CD4-positive, alpha-beta T cell treated with Interleukin-2 at 100 ng/mL for 4 hours (primary cell): Measurements from ENCODE around the gene RRH.
"Not testable (repeated sequence)": the region's sequence is repeated elsewhere in the genome, so short reads cannot be mapped to it uniquely, and the experiment has no call there.

ENCODE experiments used
- DNase-seq: peaks from one replicate; pipeline ENCODE4 v3.0.0-alpha.2; 2020; ENCODE audit warnings: low spot score

The RRH gene

GRCh38 chr4:109846395-109847098 is 18.8 kb downstream of the RRH start:
- DNase-seq, result no peak

GRCh38 chr4:109847896-109848442 is 20.2 kb downstream of the RRH start, which contains the start of gene LRIT3:
TSS of gene LRIT3 (plus strand) at chr4:109848107. CDS start at chr4:109848202, 95 bp downstream.
- DNase-seq, result no peak

DNA sequence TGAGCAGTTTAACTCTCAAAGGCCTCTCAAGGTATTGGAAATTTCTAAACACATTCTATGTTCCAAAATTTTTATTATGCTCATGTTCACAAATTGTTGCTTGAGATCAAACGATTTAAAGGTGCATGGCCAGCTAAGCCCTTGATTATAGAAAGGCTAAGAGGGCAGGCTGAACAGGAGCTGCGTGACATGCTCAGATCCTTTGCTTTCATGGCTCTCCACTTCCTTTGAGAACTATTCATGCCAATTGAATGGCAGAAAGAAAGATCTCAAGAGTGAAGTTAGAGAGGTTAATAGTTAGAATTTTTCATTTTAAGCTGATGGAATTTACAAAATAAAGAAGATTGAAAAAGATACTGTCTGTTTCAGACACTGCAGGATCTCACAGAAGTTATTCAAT is 20.7 kb downstream of the RRH start:
- DNase-seq, result no peak

DNA sequence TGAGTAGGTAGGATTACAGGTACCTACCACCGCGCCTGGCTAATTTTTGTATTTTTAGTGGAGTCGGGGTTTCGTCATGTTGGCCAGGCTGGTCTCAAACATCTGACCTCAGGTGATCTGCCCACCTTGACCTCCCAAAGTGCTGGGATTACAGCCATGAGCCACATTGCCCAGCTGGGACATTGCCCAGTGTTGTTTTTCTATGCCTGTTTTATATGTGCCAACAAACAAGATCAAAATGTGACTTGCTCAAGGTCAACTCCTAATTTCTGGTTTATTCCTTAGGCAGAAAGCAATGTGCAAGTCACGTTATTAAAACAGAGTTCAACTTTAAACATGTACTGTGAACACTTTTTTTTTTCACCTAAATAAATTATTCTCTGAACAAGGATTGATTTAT is 22.8 kb downstream of the RRH start:
- DNase-seq, result no peak

GRCh38 chr4:109859426-109860300 is 31.9 kb downstream of the RRH start:
- DNase-seq, result not testable (repeated sequence)

- DNase-seq, result no peak
These were observed 33.5 kb downstream of the RRH start for GRCh38 chr4:109861271-109861670.

- no peak for DNase-seq
These were observed 34.2 kb downstream of the RRH start for GRCh38 chr4:109861916-109862511.

GRCh38 chr4:109864134-109864533 is 36.4 kb downstream of the RRH start:
- DNase-seq, result no peak

- DNase-seq, result no peak
These were observed 42.3 kb downstream of the RRH start for GRCh38 chr4:109870061-109870460.

DNA sequence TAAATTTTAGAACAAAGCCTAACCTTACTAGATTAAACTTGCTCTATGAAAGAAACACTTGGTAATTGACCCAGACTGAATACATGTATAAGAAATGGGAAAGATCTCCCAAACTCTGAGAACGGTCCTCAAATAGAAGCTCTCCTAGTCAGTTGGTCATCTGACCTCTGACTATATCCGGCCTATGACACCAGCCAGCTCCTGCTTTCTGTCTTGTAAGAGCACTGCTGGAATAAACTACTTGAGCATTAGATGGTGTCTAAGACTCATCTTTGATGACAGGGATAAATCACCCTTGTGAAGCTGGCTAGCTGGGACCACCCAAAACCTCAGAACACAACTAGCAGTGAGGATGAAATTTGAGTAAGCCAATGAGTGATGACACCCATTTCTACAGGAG is 44.3 kb downstream of the RRH start:
- no peak for DNase-seq

DNA sequence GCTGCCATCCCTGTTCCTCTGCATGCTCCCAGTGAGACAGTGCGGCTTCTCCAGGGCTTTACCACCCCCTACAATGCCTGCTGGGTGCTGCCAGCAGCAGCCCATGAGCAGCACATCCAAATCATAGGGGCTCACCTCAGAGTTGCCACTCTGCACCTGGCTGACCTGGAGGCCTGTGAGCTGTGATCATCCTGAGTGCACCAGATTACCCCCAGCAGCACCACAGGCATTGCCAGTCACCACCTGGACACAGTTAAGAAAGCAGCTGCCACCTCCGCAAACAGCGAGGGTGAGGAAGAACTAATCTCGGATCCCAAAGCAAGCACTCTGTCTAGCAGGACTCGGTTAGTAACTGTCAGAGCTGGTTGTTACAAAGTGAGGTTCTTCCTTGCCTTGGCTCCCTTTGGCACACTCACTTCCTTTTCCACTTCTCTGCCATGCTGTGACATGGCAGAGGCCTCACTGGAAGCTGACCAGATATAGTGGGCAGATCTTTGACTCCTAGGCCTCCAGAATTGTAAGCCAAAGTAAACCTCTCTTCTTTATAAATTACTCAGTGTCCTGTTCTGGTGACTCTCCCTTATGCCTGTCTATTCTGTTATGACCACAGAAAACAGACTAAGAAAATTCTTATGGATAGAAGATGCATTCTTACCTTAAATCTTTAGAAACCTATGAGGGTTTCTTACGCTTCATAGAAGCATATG is 45.3 kb downstream of the RRH start:
- DNase-seq, result no peak

DNA sequence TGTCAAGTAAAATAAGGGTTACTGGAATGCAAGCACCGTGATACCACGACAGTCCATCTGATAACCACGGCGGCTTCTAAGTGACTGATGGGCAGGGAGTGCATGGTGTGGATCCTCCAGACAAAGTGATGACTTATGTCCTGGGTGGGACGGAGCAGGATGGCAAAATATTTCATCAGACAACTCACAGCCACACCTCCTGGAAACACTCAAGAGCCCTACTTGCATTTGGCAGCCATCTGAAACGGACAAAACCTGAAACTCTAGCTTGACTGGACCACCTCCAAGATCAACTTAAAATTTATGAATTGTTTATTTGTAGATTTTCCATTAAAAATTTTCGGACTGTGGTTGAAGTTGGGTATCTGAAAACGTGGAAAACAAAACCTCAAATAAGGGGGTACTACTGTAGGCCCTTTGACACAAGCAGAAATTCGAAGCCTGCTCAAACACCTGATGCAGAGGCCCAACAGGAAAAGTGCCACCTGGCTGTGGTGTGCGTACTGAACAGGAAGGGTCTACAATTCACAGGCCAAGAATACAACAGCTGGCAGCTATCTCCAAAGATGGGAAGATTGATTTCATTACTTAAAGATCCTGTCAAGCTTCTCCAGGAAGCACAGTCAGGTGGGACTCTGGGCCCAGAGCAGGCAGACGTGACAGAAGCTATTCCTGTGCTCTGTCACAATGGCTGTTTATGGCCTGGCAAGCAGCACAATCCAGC is 46.2 kb downstream of the RRH start:
- no peak for DNase-seq

DNA sequence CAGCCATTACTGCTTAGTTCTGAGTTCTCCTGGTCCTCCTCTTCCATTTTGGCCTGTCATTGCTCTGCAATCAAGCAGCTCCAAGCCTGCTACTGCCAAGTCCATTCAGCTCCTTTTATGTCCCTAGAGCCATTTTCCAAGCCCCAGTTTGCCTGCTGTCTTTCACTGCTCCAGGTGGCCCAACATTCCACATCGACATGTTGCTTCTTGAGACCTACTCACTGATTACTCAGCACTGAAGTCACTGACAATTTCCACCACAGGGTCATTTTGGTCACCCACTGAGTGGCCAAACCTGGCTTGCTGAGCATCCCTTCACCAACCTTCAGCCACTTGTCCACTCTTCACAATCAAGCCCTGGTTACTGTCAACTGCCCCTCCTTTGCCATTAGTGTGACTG is 47.3 kb downstream of the RRH start:
- DNase-seq, result no peak

GRCh38 chr4:109875553-109875952 is 47.8 kb downstream of the RRH start:
- not testable (repeated sequence) for DNase-seq

DNA sequence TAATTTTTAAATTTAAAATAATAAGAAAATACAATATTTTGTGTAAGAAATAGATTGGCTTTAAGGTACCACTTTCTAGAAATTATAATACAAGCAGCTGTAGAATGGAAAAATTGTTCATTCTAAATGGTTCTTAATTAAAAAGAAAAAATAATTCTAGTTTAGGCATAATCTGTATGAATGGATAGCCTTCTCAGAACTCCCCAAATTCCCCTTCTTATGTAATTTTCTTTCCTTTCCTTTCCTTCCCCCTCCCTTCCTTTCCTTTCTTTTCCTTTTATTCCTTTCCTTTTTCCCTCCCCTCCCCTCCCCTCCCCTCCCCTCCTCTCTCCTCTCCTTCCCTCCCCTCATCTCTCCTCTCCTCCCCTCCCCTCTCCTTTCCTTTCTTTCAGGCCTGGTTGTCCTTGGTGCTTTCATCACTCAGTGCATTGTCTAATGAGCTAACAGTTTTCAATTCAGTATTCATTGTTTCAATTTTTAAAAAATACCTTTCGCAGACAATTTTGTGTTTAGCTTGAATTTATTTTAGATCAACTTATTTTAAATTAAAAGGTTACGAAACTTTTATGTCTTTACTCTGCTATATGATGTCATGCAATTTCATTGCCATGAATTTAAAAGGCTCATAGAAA is 49.0 kb downstream of the RRH start:
- DNase-seq, result no peak

GRCh38 chr4:109877400-109877799 is 49.6 kb downstream of the RRH start:
- DNase-seq, result no peak

DNA sequence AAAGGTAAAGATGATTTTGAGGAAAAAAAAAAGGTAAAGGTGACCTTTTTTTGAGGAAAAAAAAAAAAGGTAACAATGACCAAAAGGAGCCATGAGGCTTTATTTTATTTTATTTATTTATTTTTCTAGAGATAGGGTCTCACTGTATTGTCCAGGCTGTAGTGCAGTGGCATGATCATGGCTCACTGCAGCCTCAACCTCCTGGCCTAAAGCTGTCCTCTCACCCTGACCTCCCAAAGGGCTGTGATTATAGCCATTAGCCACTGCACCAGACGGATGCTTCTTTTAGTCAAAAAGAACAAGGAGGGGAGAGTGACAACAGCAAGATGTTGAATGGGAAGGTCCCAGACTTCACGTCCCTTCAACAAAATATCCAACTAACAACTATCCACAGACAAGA is 50.6 kb downstream of the RRH start:
- no peak for DNase-seq

GRCh38 chr4:109879081-109879480 is 51.3 kb downstream of the RRH start:
- no peak for DNase-seq

DNA sequence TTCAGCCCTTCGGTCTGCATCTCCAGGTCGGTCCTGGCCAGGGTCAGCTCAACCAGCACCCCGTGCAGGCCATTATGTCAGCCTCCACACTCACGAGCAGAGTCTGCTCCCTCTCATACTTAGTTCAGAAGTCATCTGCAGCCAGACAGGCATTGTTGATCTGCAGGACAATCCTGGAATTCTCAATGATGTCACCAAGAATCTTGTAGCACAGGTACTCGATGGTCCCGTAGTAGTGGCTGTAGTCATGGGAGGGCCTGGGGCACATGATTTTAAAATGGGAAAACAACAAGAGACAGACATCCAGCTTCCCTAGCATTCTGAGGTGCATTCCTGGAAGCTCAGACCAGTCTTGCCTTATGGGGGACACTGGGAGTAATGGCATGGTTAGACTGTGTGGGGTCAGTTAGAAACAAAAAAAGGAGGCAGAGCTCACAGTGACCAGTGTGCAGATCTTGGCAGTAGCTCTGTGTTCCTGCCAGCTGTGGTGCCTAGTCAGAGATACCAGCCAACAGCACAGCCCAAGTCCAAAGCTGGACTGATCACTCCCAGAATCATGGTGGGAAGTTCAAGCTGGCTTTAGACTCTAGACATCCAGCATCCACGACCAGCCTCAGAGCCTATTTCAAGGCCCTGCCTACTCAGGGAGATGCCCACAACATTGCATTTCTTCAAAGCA is 52.0 kb downstream of the RRH start:
- no peak for DNase-seq

DNA sequence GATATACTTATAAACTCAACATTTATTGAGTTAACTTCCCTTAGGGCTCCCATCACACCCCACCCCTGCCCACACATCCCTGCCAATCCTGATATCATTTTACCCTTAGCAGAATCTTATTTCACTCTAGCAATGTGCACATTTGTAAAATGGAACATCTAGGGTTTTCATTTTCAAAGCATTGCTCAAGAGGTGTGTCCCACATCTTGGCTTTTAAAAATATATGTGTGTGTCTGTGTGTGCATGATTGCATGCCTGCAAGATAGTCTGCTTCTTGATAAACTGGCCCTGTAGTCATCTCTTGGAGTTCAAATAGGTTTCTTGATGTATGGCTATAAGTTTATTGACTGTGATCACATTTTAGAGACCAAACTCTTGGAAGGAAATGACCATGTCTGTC is 58.5 kb downstream of the RRH start:
- no peak for DNase-seq
